GM19468 (cell line): ENCODE results near the gene STAMBPL1.
A peak's percentile ranks its signal among the peaks of the same experiment; 100 is the strongest.
"Not testable (repeated sequence)": the region's sequence is repeated elsewhere in the genome, so short reads cannot be mapped to it uniquely, and the experiment has no call there.

Source experiments
- ATAC-seq: cut with Tn5 transposase; IDR thresholded peaks from one replicate; pipeline ENCODE4 v1.9.1; 2021; ENCODE audit warnings: mild to moderate bottlenecking, moderate library complexity, moderate number of reproducible peaks; ENCODE audit not compliant: unreplicated experiment; ENCODE audit errors: extremely low read depth

STAMBPL1 gene

DNA sequence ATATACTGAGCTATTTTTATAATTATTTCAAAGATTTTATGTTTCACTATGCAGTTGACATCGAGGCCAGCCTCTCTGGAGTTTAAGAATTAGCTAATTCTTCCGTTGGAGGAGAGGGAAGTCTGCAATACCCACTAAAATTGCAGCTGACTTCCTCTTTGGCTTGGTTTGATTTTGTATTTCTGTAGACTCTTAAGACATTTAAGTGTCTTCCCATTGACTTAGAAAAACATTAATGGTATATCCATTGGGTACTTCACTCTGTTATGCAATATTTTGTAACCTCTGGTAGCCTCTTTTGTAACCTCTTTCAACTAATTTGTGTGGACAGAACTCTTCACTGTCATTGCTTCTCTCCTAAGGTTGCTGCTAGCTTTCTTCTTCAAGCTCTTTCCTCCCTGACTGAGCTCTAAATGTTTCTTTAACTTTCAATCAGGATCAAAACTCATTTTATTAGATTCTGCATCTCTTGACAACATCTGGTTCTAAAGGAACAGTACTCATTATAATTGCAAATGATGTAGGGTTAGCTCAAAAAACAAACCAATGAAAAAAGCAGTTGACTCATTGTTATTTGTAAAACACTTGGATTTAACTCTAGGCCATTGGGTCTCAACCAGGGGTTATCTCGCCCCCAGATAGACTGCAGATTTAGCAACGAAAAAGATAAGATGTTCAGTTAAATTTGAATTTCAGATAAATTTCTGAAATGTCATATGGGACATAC is 26.7 kb upstream of the STAMBPL1 start:
- ATAC-seq: no peak

DNA sequence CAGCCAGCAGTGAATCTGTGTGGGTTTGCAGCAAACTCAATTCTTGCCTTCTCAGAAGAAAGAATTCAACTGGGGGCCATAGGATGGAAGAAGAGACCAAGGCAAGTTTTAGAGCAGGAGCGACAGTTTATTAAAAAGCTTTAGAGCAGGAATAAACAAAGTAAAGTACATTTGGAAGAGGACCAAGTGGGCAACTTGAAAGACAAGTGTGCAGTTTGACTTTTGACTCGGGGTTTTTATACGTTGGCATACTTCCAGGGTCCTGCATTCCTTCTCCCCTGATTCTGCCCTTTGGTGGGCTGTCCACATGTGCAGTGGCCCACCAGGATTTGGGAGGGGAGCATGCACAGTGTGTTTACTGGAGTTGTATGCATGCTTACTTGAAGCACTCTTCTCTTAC is 25.4 kb upstream of the STAMBPL1 start:
- ATAC-seq: no peak

DNA sequence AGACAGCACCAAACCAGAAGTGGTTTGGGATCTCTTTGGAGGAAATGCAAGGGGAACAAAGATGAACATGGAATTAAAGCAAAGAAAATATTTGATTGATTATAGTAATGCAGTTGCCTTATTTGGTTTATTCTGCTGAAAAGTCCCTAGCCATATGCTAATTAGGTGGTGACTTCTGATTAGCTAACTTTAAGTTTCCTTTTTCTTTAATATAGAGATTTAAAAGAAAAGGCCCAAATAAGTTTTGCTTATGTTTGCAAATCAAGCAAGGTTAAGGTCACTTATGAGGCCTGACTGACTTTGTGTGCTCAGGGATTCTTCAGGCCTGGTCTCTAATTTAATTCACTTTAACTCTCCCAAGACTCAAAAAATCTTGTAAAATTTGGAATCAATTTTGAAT is 22.2 kb upstream of the STAMBPL1 start:
- ATAC-seq: no peak

DNA sequence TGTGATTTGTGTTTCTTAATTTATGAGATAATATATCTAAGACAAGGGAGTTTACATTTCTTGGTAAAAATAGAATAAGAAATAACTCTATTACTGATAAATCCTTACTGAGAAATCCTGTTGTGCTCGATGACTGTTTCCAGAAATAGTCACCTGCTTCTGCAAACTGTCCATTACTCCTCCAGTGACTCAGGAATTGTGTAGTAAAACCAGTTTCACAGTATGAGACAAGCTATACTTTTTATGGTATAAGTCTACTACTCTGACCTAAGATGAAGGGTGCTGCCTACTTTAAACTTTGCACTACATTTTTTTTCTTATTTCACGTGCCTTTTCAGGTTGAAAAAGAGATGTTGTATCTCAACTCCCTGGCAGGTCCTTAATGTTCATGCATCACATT is 21.6 kb upstream of the STAMBPL1 start:
- ATAC-seq: no peak

DNA sequence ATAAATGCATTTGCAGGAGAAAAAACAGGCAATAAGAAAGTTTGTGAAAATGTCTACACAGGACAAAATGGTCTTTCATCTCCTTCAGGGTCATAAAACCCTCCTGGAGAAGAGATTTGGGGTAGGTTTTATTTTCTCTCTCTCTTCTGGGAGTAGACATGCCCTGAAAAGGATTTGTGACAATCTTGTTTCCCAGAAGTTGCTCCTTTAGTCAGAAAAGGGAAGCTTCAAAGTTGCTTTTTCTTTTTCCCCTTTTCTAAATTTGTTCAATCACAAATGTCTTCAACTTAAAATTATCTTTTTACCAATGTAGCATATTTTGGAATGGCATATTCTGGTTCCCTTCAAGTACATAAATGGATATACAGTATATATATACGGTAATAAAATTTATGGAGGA is 19.0 kb upstream of the STAMBPL1 start:
- ATAC-seq: no peak

DNA sequence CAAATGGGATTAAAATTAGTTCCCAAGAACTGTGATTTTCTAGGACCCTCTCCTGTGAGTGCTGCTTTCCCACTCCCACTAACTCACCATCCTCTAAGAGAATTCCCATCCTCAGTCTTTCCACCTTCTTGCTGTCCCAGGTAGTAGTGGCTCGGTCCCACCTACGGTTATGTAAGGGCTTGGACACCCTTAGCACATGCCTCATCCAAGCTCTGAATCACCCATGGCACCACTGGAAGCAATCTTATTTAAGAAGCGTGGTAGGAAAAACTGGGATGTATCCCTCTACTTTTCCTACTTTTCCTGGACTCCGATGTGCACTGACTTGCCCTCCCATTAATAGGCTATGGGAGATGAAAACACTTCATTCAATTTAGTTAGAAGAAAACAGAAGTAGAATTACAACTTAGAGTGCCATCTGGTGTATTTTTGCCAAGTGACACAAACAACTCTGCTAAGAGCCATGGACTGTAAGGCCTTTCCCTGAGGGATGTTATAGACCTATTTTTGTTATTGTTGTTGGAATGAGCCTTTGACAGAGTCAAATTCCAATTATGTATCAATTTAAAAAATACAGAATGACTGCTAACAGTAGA is 14.7 kb upstream of the STAMBPL1 start:
- no peak for ATAC-seq

DNA sequence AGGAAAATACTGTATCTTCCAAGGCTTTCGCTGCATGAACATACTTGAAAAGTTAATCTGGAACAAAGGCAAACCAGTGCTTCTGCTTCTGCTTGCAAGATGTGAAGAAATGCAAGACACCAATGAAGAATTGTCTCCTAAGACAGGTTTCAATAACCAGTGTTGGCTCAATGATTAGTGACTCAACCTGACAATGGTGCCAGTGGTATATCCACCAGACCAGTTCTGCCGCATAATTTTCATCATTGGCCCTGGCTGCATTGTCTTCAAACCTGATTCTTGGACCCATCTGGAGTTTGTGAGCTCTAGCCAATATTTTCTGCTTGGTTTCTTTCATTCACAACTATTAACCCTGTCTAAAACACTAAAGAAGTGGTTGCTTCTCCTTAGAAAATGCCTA is 13.6 kb upstream of the STAMBPL1 start:
- ATAC-seq: no peak

DNA sequence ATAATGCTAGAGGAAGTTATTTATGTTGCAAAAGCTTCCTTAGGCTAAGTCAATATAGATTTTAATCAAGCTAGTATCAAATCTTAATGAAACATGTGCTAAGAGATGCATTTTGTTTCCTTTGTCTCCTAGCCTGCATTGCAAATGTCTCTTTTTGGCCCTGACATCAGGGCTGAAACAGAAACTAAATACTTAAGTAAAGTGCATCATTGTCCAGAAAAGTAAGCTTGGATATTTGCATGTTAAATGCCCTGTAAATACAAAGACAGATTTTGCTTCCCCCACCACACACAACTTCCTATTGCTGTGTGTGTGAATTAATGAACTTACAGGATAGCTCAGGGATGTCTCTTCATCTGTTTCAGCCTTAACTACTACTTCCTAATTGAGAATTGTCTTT is 10.0 kb upstream of the STAMBPL1 start:
- ATAC-seq: no peak

DNA sequence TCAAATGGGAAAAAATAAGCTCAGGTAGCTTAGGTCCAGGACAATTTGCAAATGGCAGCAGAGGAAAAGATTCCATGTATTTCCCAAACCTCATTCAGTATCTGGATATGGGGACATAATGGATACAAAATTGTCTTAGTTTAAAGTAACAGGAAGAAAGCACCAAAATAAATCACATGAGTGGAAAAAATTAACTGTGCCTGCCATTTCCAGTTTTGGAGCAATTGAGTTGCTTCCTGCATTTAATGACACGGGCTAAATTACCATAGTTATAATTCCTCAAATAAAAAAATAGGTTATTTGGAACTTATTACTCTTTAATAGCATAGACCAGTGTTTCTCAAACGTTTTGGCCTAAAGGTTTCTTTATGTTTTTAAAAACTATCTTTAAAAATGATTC is 6.3 kb upstream of the STAMBPL1 start:
- ATAC-seq: no peak

DNA sequence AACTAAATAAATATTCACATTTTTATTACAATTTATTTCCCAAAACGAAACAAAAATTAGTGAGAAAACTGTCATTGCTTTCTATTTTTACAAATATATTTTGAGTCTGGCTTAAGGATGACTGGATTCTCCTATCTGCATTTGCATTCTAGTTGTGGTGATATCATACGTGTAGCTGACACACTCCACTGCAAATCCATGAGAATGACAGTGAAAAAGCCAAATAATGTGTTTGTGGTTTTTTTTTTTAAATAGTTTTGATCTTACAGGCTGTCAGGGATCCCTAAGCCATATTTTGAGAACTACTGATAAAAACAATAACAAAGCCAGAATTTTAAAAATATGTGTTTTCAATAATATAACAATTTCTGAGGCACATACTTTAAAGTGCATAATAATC is 5.8 kb upstream of the STAMBPL1 start:
- no peak for ATAC-seq

DNA sequence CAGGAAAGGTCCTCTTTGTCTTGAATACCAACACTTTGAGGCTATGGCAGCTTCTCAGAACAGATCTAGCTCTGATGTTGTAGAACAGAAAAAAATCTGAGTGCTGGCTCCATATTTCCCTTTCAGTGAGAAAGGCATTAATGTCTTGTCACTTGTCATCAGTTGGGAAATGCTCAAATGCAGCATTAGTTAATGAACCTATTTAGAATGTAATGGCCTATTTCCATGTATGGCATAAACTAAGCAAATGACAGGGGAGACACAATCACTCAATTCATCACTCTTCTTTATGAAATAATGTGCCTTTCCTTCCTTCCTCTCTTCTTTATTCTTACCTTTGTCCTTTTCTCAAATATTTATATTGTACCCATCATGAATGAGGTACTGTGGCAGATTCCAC is 5.0 kb upstream of the STAMBPL1 start:
- no peak for ATAC-seq

DNA sequence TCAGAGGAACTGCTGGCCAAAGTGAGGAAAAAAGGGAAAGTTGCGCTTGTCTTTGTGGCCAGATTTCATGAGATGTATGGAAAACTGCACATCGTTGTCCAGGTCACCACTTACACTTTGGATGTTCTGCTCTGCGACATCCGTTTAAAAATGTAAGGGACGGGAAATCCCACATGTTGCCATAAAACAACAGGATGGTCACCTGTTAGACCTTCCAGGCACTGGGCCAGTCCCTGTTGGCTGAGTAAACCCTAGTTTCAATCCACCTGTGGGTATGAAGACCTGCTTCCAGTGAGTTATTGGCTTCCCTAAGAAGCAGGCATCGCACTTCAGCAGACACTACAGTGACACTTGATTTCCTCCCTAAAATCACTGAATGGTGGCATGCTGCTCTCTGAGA is 2.7 kb upstream of the STAMBPL1 start:
- no peak for ATAC-seq

DNA sequence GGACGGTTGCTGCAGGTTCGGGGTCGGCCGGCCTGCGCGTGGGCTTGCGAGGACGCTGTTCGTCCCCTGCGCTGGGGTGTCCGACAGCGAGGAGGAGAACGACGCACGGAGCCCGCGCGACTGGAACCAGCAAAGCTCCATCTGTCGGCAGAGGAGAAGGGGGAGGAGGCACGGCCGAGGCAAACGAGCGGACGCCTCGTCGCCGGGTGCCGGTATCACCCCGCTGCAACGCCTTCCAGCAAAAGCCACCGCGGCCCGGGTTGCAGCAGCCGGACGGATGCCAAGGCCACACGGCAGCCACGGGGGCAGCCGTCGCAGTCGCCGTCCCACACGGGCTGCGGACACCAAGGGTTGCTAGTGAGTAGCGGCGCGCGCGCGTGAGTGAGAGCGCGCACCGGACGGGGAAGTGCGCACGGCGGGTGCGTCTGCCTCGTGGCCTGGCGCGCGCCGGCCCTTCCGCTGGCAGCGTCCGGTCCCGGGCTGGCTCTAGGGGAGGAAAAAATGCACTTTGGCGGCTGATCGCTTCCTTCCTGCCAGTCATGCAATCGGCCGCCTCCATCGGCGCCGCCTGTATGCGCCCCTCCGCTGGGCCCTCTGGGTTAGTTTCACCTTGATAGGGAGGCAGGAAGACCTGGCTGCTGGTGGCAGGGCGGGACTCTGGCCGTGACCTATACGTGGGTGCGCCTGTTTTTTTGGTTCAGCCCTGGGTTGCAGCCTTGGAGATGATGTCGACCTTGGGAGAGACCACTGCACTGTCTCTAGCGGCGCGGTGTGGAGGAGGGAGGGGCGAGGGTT is 434 bp downstream of the STAMBPL1 start:
- peak; percentile 53 for ATAC-seq

DNA sequence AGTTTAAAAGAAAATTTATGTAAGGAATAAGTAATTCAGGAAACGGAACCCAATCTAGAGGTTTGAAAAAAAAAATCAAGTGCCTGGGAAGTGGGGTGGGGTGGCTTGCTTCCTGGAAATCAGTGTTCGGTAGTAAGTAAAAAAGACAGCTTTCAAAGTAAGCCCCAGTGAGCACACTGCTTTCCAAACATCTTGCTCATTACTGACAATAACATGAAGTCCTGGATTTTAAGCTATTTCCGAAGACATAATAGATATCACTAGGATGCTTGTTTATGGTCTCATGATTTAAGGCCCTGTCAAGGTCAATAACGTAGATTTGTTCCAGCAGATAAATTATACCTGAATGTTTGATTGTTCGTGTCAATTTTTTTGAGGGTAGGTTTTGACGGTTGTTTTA is 1.3 kb downstream of the STAMBPL1 start:
- no peak for ATAC-seq

DNA sequence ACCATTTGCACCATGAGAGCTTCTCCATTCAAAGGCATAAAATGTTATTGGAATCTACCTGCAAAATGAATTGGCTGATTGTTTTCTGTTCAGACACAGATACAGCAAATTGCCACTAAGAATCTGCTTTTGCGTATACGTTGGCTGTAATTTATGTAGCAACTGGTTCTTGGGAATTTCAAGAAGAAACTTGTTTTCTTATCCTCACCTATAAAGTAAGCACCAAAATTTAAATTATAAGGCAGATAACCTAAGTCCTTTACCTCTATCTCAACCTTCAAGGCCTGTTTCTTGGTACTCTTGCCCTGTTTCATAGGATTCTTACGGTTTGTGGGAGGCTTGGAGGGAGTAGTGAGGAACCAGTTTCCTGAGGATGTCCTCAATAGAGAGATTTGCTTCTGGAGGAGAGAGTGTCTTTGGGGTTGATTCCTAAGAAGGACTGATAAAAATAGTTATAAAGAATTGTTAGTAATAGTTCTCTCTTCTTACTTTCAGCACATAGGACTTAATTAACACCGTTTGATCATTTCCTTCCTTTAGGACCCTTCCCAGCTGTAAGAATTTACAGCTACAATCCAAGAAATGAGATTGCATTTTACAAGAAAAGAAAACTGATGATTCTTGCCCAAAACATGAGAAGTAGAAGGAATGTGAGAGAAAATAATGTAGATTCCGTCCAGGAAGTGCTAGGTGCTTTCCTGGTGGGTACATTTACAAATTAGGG is 2.0 kb downstream of the STAMBPL1 start:
- ATAC-seq: no peak

DNA sequence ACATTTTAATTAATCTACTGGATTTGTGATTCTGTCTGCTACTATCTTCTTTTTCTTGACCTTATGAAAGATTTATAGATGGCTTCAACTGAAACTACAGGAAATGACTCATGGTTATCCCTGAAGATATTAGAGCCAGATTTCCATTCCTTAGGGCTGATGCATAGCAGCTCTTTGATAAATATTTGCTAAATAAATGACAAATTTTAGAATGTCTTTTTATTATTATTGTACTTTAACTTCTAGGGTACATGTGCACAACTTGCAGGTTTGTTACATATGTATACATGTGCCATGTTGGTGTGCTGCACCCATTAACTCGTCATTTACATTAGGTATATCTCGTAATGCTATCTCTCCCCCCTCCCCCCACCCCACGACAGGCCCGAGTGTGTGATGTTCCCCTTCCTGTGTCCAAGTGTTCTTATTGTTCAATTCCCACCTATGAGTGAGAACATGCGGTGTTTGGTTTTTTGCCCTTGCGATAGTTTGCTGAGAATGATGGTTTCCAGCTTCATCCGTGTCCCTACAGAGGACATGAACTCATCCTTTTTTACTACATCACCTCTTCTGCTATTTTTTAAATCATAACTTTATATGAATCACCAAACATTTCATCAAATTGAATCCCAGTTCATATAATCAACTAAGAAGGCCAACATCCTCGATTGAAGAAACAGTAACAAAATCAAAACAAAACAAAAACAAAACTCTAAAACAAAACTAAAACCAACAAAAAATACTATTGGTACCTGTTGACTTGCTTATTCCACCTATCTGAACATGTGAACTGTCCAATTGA is 2.8 kb downstream of the STAMBPL1 start:
- ATAC-seq: not testable (repeated sequence)

DNA sequence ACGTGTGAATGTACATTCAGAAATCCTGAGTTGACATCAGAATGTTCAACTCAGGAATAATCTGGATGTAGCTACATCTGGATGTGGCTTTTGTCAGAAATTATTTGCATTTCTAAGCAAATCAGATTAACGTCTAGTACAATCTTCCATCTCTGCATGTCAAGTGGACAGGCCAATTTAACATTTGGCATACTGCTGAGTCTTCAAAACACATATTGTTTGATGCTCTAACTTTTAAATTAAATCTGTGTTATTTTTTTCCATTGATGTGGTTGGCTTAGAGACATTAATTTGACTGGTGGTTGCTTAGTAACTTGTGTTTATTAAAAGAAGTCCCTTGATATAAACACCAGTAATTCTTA is 3.4 kb downstream of the STAMBPL1 start:
- ATAC-seq: no peak

DNA sequence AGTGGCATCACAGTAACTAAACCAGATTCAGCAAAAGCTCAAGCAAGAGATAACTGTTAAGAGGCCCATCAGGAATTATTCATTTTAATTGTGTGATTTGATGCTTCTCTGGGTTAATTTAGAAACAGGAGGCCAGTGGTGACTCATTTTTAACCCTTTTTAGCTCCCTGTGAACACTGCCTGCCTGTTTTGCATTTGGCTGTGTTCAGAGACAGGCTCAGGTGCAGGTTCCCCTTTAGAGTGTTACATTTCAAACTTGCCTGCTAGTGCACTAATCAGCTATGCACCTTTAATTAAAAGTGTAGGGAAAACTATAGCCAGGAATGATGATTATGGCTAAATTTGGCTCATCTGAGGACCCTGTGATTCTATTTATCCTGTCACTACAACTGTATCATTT is 6.5 kb downstream of the STAMBPL1 start:
- ATAC-seq: peak; percentile 33

DNA sequence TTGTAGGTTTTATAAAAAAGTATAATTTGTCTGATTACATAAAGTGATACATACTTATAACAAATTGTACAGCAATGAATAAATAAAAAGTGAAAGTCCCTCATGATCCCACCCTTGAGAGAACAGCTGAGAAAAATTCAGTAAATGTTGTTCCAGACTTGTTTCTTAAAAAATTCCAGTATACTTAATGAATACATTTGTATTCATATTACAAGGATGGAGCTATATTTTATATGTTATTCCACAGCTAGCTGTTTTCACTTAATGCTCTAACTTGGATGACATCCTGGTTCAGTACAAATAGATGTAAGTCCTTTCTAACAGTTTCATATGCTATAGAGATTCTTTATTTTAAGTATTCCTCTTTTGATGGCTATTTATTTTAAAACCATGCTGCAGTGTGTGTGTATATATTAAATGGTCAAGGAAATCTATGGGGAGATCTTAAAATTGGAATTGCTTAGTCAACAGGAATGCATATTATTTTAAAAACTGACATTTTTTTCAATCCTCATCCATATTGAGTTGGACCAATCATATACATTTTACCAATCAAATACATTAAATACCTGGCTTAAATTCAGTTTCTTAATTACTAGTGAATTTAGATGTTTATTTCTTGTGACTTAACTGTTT is 8.9 kb downstream of the STAMBPL1 start:
- no peak for ATAC-seq
